T follicular helper cell (primary cell): ENCODE results near the gene TRABD2B.

Experiments
- DNase-seq: peaks from one replicate; pipeline ENCODE4 v3.0.0-alpha.2; 2020; ENCODE audit warnings: low read depth

TRABD2B gene

DNA sequence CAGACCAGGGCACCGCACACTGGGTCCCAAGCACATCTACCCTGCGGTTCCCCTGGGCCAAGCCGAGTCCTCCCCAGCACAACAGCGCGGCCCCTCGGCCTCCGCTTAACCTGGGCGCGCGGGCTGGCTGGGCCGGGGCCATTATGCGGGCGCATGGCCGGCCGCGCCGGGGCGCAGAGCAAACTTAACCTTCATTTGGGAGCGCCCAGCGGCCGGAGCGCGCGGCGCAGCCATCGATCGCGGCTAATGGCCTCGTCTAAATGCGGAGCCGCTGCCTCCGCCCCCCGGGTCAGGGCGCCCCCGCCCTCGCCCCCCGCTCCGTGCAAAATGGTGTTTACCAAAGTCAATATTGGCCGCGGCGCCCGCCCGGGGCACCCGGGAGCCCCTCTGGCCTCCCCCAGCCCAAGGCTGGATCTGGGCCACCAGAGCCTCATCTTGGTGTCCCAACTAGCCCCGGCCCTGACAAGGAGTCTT is 272.1 kb downstream of the TRABD2B start:
- no peak for DNase-seq

DNA sequence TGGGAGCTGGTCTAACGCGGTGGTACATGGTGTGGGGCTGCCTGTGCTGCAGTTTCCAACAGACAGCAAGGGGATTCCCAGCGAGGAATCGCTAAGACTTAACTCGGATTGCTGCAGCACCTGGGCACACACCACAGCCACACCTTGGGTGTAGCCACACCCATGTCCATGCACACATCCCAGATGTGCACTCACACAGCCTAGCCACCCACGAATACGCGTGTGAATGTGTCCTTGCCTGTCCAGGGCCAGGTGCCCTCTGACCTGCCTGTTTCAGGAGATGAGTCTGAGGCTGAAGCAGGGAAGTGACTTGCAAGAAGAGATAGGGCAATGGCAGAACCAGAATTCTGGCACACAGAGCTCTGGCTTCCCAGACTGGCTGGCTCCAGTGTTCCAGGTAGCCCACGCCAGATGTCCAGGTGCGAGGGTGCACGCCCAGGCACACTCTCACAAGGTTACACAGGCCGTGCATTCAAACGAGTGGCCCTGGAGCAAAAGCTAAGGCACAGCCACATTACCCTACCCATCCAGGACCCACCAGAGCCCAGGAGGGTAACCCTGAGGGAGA is 272.7 kb downstream of the TRABD2B start:
- DNase-seq: no peak

GRCh38 chr1:47722909-47723580 is 274.1 kb downstream of the TRABD2B start:
- no peak for DNase-seq

- DNase-seq: no peak
These were observed 275.1 kb downstream of the TRABD2B start for GRCh38 chr1:47722101-47722500.

- no peak for DNase-seq
These were observed 277.1 kb downstream of the TRABD2B start for GRCh38 chr1:47720111-47720510.

GRCh38 chr1:47717341-47717740 is 279.8 kb downstream of the TRABD2B start:
- no peak for DNase-seq

GRCh38 chr1:47713975-47714767 is 283.0 kb downstream of the TRABD2B start:
- no peak for DNase-seq

DNA sequence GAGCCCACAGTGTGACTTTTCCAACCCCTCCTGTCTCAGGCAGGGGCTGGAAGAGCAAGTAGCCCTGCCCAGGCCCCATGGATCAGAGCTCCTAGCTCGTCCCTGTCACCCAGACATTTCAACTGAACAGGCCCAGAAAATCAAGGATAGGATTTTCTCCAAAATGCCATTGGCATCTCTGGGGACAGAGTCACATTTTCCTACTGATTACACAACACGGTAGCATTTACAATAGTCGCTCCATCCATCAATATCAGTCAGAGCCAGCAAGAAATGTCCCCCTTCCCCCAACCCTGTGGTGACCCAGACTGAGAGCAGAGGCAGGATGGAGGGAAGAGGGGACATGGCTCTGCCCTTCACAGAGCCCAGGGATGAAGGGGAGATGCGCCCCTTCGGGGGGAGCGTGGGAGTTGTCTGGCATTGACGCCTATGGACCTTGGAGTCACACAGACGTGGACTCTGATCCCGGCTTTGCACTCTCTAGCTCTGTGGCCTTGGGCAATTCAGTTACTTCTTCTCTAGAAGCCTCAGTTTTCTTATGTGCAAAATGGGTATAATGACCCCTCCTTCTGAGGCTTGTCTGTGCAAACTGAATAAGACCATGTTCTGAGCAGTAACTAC is 283.7 kb downstream of the TRABD2B start:
- no peak for DNase-seq

GRCh38 chr1:47712596-47713299 is 284.4 kb downstream of the TRABD2B start:
- DNase-seq: no peak

GRCh38 chr1:47711848-47712492 is 285.2 kb downstream of the TRABD2B start:
- no peak for DNase-seq

DNA sequence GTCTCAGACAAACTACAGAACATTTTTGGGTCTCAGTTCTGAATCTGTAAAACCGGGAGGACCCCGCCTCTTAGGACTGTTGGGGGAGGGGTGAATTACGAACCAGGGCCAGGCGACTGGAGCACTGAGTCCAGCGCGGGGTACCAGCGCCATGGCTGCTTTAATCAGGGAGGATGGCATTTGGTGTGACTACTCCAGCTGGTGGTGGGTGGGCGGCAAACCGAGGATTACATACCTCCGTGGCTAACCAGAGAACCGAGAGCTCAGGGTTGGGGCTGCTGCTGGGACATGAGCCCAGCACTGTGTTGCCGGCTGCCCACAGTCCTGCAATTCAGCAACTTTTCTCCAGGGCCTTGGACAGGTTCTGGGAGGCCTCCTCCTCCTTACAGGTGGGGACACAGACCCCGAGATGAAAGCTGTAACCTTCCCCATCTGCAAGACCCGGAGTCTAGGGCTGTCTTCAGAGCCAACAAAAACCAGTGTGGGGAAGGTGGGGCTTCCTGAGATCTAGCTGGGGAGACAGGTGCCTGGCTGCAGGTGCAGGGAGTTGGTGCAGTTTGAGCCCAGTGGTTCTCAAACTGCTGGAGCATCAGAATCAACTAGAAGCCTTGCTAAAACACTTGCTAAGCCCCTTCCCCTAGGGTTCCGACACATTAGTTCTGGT is 285.9 kb downstream of the TRABD2B start:
- no peak for DNase-seq
